Measurements from ENCODE around the gene CCDC181. TPM values are rescaled to one million over a fixed set of nuclear protein-coding genes. Genes with fewer than 3 reads are reported as not detected.
A peak's percentile ranks its signal among the peaks of the same experiment; 100 is the strongest.

CCDC181 gene
- total and polyA plus RNA-seq, 2 experiments from 2014 or later: 5.9 to 6.5 TPM

- Histone ChIP-seq H3K4me3 (no peak overlapping the region), H3K4me1 (ENCODE audit: low read depth) (no peaks in the 10 kb centered on the region), H3K36me3 (no peaks in the 10 kb centered on the region), H3K27me3 (peaks cover 3% of the 10 kb centered on the region), H3K9me3 (ENCODE audit: low read depth) (no peaks in the 10 kb centered on the region), H3K27ac (no peak overlapping the region)
- DNase-seq (ENCODE audit: low read depth in 1 of 2, low spot score in 1 of 2): peak; percentile 1 to 46
- peak; percentile 9 for TF ChIP-seq CTCF (IDR thresholded peaks at IDR 0.05; ENCODE audit: low read depth, low read length)
Measured at GRCh38 chr1:169460191-169460833, 33.0 kb upstream of the CCDC181 start.

GRCh38 chr1:169457443-169457842 lies 30.2 kb upstream of the CCDC181 start:
- no peaks in the 10 kb centered on the region for H3K36me3 ChIP-seq
- H3K4me3 ChIP-seq: no peak overlapping the region
- no peaks in the 10 kb centered on the region for H3K4me1 ChIP-seq (ENCODE audit: low read depth)
- peaks cover 3% of the 10 kb centered on the region for H3K27me3 ChIP-seq
- no peaks in the 10 kb centered on the region for H3K9me3 ChIP-seq (ENCODE audit: low read depth)
- no peak overlapping the region for H3K27ac ChIP-seq
- DNase-seq (ENCODE audit: low read depth in 1 of 2, low spot score in 1 of 2): no peak
- no peak for TF ChIP-seq CTCF (IDR thresholded peaks at IDR 0.05; ENCODE audit: low read depth, low read length)

GRCh38 chr1:169456029-169456428 lies 28.8 kb upstream of the CCDC181 start:
- Histone ChIP-seq H3K27ac (no peak overlapping the region), H3K27me3 (peaks cover 3% of the 10 kb centered on the region), H3K9me3 (ENCODE audit: low read depth) (no peaks in the 10 kb centered on the region), H3K4me1 (ENCODE audit: low read depth) (no peaks in the 10 kb centered on the region), H3K36me3 (no peaks in the 10 kb centered on the region), H3K4me3 (no peak overlapping the region)
- no peak for TF ChIP-seq CTCF (IDR thresholded peaks at IDR 0.05; ENCODE audit: low read depth, low read length)
- DNase-seq (ENCODE audit: low read depth in 1 of 2, low spot score in 1 of 2): peak in 1 of 2 donors; percentile 54

GRCh38 chr1:169452921-169453320 lies 25.6 kb upstream of the CCDC181 start:
- DNase-seq (ENCODE audit: low read depth in 1 of 2, low spot score in 1 of 2): no peak
- H3K27me3 ChIP-seq: no peaks in the 10 kb centered on the region
- no peak for TF ChIP-seq CTCF (IDR thresholded peaks at IDR 0.05; ENCODE audit: low read depth, low read length)
- H3K9me3 ChIP-seq (ENCODE audit: low read depth): no peaks in the 10 kb centered on the region
- H3K4me1 ChIP-seq (ENCODE audit: low read depth): no peaks in the 10 kb centered on the region
- H3K36me3 ChIP-seq: no peaks in the 10 kb centered on the region
- H3K27ac ChIP-seq: no peak overlapping the region
- no peak overlapping the region for H3K4me3 ChIP-seq

- no peak for DNase-seq (ENCODE audit: low read depth in 1 of 2, low spot score in 1 of 2)
- no peaks in the 10 kb centered on the region for H3K4me1 ChIP-seq (ENCODE audit: low read depth)
- no peaks in the 10 kb centered on the region for H3K36me3 ChIP-seq
- H3K9me3 ChIP-seq (ENCODE audit: low read depth): no peaks in the 10 kb centered on the region
- H3K27ac ChIP-seq: no peak overlapping the region
- H3K27me3 ChIP-seq: no peaks in the 10 kb centered on the region
- H3K4me3 ChIP-seq: no peak overlapping the region
- no peak for TF ChIP-seq CTCF (IDR thresholded peaks at IDR 0.05; ENCODE audit: low read depth, low read length)
Measured at GRCh38 chr1:169451218-169451824, 24.0 kb upstream of the CCDC181 start.

Data from cardiac muscle cell (in vitro differentiated cells and primary cell).